Measurements from ENCODE around the gene IREB2.

Gene IREB2

DNA sequence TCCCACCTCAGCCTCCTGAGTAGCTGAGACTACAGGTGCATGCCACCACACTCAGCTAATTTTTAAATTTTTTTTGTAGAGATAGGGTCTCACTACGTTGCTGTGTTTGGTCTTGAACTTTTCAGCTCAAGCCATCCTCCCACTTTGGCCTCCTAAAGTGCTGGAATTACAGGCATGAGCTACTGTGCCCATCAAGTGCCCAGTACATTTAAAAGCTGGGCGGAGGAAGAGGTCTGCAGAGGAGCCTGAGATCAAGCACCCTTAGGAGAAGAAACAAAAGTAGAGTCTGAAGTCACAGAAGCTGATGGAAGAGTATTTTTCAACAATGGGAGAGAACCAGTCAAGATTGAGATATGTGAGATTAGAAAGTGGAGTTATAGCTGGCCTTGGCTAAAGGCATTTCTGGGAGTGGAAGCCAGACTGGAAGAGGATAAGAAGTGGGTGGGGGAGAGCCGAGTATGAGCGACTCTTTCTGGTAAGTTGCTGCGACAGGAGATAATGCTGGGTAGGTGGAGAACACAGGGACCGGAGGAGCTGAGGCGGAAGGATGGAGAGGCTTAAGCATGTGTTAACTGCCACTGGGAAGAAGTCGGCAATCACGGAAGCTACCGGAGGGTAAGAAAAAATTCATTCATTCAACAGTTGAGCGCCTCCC, 782 bp upstream of the IREB2 start:
- DNase-seq = no peak

DNA sequence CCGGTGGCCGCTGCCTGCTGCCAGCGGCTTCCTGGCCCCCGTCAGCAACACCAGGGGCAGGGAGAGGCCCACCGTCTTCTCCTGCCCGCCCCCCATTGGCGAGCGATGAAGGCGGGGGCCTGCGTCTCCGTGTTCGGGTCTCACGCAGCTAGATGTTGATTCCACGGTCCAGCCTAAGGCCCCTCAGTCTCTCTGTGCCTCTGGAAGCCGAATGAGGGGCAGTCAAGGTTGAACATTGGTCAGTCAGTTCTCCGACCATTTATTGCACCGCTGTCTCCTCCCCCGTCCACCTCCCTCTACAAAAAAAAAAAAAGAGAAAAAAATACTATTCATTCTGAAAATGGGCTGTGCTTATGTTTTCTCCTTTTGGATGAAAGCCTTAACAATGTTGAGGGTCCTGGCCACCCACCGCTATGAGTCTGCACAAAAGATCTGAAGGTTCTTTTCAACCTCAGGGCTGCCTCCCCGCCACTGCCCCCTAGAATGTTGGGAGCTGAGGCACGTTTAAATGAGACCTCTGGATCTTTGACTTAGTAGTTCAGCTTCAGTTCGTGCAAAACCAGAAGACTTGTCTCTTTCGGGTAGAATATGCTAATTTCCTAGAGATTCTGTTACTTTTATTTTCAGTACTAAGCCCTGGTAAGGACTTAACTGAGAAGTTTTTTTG, 736 bp downstream of the IREB2 start:
- DNase-seq = peak; percentile 60

DNA sequence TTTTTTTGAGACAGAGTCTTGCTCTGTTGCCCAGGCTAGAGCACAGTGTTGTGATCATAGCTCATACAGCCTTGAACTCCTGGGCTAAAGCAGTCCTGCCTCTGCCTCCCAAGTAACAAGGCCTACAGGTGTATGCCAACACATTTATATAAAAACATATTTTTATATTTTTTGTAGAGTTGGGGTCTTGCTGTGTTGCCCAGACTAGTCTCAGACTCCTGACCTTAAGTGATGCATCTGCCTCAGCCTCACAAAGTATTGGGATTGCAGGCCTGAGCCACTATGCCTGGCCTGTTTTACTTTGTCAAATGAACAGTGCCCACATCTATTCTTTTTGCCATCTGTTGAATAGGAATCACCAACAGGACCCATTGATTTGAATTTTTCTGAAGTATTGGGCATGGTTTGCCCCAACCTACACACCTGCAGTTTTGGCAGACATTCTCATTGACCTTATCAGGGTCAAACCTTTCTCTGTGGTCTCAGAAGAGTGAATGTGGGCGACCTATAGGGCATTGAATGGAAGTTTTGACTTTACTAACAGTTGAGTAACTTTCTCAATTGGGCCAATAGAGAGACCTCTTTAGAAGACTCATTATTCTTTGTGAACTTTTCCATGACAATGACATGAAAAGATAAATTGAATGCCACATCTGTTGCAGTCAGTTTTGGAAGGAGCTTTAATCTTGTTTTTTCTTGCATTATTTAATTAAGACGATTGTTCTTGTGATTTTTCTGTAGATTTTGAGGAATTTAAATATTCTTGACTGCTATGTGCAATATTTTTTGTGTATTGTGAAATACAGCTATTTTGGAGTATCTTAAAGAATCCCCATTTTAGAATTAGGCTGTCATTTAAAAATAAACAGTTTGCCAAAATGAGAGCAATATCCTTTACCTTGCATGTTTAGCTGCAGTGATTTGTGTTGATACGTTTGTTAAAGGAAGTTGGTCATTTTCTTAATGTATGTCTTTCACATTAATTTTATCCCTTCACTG, 2.7 kb downstream of the IREB2 start:
- no peak for DNase-seq

DNA sequence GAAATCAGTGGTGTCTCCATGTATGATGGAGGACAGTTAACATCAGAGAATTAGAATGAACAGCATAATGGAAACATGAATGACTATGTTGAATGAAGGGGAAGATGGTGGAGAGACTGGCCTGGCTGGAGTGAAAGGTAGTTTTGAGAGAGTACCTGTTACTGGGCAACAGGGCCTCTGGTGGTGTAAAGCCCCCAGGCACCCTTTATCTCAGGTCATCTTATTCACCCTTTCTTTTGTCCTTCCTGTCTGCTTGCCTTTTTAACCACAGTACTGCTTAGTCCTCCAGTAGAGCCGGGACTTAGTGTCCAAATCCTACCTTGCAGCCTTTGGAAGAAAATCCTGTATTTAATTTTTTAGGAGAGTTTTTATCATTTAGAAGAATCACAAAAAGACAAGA, 6.2 kb downstream of the IREB2 start:
- DNase-seq = no peak

DNA sequence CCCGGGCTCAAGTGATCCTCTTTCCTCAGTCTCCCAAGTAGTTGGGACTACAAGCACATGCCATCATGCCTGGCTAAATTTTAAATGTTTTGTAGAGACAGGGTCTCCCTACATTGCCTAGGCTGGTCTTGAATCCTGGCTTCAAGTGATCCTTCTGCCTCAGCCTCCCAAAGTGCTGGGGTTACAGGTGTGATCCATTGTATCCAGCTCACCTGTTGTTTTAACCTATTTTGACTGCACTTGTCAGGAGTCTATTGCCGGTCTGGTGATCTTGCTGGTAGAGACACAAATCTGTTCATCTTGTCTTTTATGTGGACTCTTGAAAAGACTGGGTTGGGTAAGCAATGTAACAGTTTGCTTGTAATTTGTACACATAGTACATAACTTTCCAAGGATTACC, 7.9 kb downstream of the IREB2 start:
- no peak for DNase-seq

DNA sequence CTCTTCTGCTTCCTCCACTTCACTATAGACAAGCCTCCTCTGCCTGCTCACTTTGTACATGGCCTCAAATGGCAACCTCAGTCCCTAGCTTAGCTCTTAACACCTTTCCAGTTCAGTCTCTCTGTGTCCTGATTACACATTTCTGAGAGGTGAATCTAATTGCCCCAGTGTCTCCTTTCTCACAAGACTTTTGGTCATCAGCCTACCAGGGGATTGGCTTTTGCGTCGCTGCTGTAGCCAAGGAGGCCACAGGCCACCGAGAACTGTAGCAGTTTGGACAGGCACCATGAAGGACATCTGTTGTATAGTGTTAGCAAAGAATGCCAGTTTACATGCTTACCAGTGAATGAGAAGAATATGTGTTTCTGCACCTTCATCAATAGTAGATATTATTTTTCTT, 8.5 kb downstream of the IREB2 start:
- DNase-seq = no peak

DNA sequence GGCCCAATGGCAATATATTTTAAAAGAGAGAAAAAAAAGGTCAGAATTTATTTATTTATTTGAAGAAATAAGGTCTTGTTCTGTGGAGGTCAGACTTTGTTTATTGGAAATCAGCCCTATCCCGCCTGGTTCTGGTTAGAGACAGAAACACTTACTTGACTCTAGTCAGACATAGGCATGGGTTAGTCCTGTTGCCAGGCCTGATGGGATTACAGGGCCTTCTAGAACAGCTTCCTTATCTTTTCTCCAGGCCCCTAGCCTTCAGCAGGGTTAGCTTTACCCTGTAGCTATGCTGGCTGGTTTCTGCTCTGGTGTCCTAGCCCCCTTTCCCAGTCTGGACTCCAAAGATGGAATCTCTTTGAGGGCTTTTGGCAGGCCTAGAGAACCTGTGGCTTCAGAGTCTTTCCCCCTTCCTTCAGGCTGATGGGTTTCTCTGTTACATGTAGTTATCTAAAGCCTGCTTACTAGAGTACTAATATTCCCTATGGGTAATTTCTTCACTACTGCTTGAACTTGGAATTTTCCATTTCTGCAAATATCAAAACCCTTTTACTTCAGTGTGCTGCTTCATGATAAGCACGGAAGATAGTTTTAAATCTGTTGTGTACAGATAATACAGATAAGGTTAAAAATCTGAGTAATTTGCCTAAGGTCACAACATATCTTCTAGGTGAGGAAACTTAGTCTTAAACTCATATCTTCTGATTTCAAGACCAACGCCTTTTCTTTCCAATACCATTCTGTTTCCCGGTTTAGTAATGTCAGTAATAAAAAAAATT, 10.6 kb downstream of the IREB2 start:
- DNase-seq = no peak

DNA sequence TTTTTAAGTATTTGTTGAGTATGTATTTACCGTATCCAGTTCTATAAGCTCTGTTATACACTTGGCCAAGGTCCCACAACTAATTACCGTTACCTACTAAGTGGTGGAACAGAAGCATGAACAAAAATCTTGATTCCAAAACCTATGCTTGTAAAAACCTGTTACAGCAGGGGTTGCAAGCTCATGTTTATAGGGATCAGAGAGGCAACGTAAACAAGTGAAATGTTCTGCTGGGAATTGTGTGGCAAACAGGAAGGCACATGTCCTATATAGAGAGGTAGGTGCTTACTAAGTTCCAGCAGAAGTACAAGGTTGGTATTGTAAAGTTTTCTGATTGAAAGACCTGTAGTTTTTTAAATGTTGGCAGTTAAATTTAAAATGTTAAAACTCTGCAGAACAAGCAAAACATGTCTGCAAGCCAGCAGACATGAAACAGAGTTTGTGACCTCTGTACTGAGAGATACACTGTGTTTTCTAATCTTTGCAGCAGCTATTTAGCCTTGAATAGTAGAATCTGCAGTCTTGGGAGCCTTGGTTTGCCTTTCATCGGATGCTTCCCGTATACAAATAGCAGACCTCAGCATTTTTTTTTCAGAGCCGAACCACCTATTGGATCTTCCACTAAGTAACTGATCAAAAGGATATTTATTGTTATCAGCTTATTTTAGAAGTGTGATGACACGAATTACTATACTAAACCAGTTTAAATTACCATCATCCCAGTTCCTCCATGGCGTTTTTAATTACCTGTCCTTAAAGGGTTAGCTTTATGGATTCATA, 11.4 kb downstream of the IREB2 start:
- DNase-seq = no peak

DNA sequence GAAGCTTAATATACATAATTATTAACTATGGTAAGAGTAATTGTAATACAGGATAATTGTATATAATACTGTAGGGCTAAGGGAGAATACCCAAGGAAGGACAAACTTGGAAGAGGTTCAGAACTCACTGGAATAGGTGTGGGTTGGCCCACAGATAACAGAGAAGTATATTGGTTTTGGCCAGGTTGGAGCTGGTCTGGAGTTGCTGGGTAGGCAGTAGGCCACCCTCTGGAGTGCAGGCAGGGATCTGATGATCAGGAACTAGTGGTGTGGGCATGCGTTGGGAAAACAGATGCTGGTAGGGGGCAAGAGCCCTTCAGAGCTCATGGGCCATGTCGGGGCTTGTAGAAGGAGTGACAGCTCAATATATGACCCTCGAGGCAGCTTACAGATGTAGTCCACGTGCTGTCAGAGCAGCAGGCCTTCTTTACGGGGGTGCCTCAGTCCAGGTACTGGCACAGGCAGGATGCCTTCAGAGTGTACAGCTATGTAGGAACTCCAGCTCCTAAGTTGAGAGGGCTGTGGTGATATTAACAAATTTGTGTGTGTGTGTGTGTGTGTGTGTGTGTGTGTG, 12.4 kb downstream of the IREB2 start:
- DNase-seq = no peak

DNA sequence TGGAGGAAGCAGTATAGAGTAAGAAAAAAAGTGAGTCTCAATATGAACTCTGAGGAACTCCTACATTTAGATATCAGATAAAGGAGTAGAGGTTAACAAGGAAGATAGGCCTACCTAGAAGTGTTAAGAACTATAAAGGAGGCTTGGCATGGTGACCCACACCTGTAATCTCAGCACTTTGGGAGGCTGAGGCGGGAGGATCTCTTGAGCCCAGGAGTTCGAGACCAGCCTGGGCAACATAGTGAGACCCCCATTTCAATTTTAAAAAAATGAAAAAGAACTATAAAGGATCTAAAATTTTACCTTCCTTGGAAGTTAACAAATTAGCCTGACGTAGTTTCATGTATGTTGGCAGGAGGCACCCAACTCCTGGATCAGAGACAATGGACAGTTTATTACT, 14.5 kb downstream of the IREB2 start:
- DNase-seq = no peak

DNA sequence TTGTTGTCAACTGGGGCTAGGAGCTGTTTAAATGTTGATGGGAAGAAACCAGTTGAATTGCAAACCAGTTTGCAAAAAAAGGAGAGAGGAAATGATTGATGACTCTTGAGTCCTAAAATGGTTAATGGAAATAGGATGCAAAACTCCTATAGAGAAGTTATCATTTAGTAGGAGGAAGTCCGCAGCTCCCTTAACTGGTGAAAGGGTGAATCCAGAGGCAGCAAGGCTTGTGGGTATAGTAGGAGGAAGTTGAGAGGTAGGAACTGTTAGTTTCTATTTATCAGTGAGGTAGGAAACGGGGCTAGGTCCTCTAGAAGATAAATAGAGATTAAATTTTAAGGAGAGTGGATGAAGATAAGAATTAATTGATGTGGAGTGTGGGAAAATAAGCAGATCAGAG, 15.4 kb downstream of the IREB2 start:
- DNase-seq = peak; percentile 55

DNA sequence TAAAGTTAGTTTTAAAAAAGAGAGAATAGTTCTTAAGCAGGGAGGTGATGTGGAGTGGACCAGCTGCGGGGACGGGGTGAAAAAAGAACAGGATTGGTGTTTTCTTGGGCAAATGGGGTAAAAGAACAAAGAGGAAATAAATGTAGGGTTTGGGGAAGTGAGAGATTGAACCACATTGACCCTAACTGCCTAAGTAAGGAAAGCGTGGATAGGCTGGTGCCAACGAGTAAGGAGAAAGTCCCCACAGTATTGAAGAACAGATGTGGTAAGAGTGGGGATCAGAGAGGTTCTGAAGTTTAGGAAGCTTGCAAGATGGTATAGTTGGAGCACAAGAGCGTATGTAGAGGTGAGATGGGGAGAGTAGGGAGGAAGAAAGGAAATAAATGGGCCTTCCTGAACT, 17.0 kb downstream of the IREB2 start:
- peak; percentile 58 for DNase-seq

DNA sequence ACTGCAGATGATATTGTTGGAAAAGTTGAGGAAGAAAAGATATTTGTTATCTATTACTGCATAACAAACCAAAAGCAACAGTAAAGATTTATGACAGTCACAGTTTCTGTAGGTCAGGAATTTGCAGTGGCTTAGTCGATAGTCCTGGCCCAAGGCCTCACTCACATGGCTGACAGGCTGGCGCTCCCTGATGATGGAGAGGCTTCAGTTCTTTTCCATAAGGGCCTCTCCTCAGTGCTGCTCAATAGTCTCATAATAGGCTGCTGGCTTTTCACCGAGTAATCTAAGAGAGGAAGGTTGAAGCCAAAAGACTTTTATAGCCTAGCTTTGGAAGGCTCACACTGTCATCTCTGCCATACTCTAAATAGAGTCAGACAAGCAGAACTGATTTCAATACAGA, 17.7 kb downstream of the IREB2 start:
- DNase-seq = peak; percentile 10

DNA sequence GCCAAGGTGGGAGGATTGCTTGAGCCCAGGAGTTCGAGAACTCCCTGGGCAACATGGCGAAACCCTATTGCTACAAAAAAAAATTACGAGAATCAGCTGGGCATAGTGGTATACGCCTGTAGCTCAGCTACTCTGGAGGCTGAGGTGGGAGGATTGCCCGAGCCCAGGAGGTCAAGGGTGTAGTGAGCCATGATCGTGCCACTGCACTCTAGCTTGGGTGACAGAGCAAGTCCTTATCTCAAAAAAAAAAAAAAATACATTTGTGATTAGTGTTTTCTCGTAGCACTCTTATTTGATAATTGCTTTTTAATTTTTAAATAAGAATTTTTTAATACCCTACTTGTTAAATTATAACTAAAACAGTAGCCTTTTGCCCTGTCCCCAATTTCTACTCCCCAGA, 18.4 kb downstream of the IREB2 start:
- DNase-seq = no peak

DNA sequence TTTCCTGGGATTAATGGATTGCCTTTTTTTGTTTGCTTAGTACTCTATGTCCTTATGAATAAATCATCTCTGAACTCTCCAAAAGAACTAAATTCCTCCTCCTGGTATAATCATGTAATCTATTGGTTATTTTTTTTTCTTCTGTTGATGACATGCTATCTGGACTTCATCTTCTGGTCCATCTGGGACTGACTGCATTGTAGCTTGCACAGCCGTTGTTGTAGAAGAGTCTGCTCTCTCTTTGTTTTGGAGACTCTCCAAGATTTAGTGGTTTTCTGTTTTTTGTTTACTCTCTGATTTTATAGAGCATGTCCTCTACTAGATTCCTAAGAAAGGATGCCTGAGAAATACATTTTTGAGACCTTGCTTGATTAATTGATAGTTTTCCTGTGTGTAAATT, 19.1 kb downstream of the IREB2 start:
- DNase-seq = no peak

DNA sequence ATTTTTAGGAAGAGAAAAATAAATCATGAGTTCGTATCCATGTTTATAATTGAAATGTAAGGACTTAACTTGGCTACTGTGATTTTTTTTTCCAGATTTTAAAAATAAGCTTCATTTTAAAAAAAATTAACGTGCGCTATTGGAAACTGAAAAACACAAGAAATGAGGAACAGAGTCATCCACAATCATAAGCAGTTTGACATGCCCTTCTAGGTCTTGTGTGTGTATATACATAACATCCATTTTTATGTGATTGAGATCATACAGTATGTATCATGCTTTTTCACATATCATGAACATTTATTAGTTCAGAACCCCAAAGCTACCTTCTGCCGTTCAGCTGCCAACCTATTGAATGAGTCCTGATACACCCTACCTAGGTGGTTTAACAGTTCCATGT, 22.7 kb downstream of the IREB2 start:
- DNase-seq = no peak

DNA sequence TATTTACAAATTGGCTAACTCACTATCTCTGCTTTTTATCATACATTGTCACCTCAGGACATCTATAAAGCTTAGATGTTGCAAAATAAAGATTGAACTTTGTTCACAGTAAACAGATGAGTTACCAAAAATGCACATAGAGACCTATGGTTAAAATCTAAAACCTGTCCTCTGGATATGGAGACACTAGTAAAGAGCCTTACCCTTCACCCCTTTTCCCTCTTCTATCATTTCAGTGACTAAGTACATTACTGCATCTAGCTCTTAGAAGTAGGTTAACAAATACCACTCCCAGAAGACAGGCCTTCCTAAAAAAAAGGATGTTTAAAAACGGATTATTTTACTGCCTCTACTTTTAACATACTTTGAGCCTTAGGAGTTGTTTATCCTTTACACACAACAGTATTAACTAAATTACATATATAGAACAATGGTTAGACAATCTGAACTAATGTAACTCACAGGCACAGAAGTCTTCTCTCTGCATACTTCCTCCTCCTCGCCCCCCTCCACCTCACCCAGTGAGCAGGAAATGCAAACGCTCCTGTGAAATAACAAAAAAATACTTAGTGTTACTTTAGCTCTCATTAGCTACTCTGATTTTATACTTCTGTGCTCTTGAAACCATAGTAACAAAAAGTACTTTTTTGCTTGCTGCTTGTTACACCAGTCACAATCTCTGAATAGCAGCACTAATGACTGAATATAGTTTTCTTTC, 23.3 kb downstream of the IREB2 start:
- no peak for DNase-seq

DNA sequence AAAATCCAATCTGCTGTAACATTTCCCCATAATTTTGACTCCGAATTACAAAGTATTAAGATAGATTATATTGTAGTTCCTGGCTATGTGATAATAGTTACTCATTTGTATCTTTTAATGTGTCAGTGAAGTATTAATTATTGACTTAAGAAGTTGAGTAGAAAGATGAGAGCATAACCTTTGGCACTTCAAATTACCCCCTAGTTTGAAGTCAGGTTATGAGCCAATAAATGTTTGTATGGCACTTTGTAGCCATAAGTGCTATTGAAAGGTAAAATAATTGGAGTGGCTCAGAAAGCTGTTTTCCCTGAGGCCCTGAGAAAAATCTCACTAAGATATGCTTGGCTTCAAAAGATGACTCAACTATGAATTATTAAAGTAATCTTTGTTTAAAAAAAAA, 31.0 kb downstream of the IREB2 start:
- DNase-seq = no peak

DNA sequence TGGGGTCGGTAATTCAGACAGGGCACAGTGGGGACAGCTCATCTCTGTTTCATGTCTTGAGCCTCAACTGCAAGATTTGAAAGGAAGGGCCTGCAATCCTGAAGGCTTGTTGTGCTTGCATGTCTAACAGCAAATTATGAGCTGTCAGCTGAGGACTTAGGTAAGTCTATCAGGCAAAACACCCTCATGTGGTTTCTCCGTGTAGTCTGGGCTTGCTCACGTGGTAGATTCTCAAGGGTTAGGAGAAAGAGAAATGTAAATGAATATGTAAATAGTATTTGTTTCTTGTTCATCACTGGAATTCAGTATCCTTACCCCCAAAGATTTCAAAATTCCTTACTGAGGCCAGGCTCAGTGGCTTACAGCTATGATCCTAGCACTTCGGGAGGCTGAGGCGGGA, 39.3 kb downstream of the IREB2 start:
- no peak for DNase-seq

DNA sequence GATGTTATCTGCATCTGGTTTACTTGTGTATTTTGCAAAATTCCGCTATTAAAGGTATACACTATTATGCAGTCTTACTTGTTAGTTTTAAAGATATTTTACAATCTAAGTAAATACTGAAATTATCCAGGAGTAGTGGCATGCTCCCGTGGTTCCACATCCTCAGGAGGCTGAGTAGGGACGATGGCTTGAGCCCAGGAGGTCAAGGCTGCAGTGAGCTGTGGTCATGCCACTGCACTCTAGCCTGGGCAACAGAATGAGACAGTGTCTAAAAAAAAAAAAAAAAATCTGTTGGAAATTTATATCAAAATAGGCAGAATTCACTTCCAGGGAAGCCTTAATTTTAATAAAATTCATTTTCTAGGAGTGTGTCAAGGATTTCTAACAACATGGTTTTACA, 41.6 kb downstream of the IREB2 start:
- no peak for DNase-seq

DNA sequence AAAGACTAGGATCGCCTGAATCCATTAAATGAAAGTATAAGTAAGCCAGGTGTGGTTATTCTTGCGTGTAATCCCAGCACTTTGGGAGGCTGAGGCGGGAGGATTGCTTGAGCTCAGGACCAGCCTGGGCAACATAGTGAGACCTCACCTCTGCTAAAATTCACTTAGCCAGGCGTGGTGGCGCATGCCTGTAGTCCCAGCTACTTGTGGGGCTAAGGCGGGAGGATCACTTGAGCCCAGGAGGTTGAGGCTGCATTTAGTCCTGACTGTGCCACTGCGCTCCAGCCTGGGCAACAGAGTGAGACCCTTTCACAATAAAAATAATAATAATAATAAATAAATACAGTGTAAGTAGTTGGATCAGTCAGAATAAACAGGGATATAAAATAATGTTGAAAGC, 43.9 kb downstream of the IREB2 start:
- DNase-seq = no peak
